ENCODE data around the gene LYRM1.
"Not testable (repeated sequence)": the region's sequence is repeated elsewhere in the genome, so short reads cannot be mapped to it uniquely, and the experiment has no call there.

LYRM1 gene

GRCh38 chr16:20903899-20904506 lies 3.4 kb downstream of the LYRM1 start:
- no peak for DNase-seq

GRCh38 chr16:20904507-20905081 lies 4.0 kb downstream of the LYRM1 start:
- peak; percentile 95 for DNase-seq

GRCh38 chr16:20905576-20905975 lies 5.0 kb downstream of the LYRM1 start:
- DNase-seq, result no peak

- no peak for DNase-seq
Measured at GRCh38 chr16:20906341-20907255, 6.0 kb downstream of the LYRM1 start.

GRCh38 chr16:20910781-20911321 lies 10.3 kb downstream of the LYRM1 start:
- no peak for DNase-seq

GRCh38 chr16:20911361-20911760 lies 10.8 kb downstream of the LYRM1 start:
- DNase-seq, result no peak

- no peak for DNase-seq
Measured at GRCh38 chr16:20916289-20916688, 15.7 kb downstream of the LYRM1 start.

GRCh38 chr16:20916942-20917341 lies 16.4 kb downstream of the LYRM1 start:
- no peak for DNase-seq

GRCh38 chr16:20918486-20919239 lies 18.1 kb downstream of the LYRM1 start:
- no peak for DNase-seq

- DNase-seq, result no peak
Measured at GRCh38 chr16:20920091-20920490, 19.5 kb downstream of the LYRM1 start.

- no peak for DNase-seq
Measured at GRCh38 chr16:20920799-20921198, 20.2 kb downstream of the LYRM1 start.

- no peak for DNase-seq
Measured at GRCh38 chr16:20923876-20924275, 23.3 kb downstream of the LYRM1 start.

GRCh38 chr16:20925751-20926150 lies 25.2 kb downstream of the LYRM1 start:
- DNase-seq, result no peak

GRCh38 chr16:20928774-20929411 lies 28.3 kb downstream of the LYRM1 start:
- DNase-seq, result no peak

- not testable (repeated sequence) for DNase-seq
Measured at GRCh38 chr16:20929676-20930364, 29.2 kb downstream of the LYRM1 start.

- no peak for DNase-seq
Measured at GRCh38 chr16:20930365-20930690, 29.8 kb downstream of the LYRM1 start.

- no peak for DNase-seq
Measured at GRCh38 chr16:20931066-20931600, 30.6 kb downstream of the LYRM1 start.

- DNase-seq, result no peak
Measured at GRCh38 chr16:20933589-20933988, 33.0 kb downstream of the LYRM1 start.

- no peak for DNase-seq
Measured at GRCh38 chr16:20937736-20938135, 37.2 kb downstream of the LYRM1 start.

- no peak for DNase-seq
Measured at GRCh38 chr16:20938426-20938825, 37.9 kb downstream of the LYRM1 start.

- no peak for DNase-seq
Measured at GRCh38 chr16:20939611-20940010, 39.0 kb downstream of the LYRM1 start.

Measured in NCI-H526 treated with DMSO at 0.1 percent for 48 hours (cell line).